Superior temporal gyrus (tissue), 1 donor: ENCODE results near the gene MCCC1.
"Not testable (repeated sequence)": the region's sequence is repeated elsewhere in the genome, so short reads cannot be mapped to it uniquely, and the experiment has no call there.

ENCODE experiments used
- DNase-seq: peaks from one replicate; pipeline ENCODE4 v3.0.0-alpha.2; 2016; ENCODE audit errors: extremely low spot score

The MCCC1 gene

DNA sequence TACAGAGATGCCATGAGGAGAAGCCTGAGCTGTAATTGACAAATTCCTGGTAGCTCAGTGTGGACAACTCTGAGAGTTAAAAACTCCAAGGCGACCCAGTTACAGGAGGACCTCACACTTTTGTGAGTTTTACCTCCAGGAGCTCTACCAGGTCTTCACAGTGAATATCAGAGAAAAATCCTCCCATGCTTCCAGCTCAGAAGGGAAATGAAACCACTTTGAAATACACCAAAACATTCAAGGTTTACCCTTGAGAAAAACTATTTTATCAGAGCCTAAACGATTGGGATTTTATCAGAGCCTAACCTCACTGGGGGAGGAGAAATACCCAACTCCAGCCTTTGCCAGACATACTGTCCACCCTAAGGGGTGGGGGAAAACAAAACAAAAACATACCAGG lies 52.4 kb downstream of the MCCC1 start:
- DNase-seq: no peak

- no peak for DNase-seq
Observed at GRCh38 chr3:183044547-183045229, 54.6 kb downstream of the MCCC1 start.

GRCh38 chr3:183038757-183039156 lies 60.5 kb downstream of the MCCC1 start:
- DNase-seq: no peak

GRCh38 chr3:183038221-183038620 lies 61.1 kb downstream of the MCCC1 start:
- no peak for DNase-seq

DNA sequence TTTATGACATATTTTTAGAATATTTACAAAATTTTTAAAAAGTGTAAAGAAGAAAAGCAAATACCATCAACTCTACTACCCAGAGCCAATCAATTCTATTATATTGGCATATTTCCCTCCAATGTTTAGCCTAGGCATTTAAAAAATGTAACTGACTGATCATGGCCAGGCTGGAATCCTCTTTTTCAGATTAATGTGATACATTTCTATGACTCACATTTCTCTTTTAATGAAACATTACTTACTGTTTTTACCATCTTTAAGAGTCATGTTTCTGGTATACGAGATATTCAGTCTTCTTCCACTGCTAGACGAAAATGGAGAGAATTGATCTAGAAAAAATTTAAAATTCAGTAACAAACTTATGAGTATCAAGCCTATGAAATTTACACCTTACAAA lies 65.5 kb downstream of the MCCC1 start:
- no peak for DNase-seq

GRCh38 chr3:183032880-183033555 lies 66.3 kb downstream of the MCCC1 start:
- no peak for DNase-seq

GRCh38 chr3:183031826-183032225 lies 67.5 kb downstream of the MCCC1 start:
- no peak for DNase-seq

DNA sequence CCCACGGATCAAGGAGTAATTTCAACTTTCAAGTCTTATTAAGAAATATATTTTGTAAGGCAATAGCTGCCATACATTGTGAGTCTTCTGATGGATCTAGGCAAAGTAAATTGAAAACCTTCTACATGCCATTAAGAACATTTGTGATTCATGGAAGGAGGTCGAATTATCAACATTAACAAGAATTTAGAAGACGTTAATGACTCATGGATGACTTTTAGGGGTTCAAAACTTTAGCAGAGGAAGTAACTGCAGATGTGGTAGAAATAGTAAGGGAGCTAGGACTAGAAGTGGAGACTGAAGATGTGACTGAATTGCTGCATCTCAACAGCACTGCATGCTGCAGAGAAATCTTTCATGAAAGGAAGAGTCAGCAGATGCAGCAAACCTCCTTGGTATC lies 70.9 kb downstream of the MCCC1 start:
- no peak for DNase-seq

DNA sequence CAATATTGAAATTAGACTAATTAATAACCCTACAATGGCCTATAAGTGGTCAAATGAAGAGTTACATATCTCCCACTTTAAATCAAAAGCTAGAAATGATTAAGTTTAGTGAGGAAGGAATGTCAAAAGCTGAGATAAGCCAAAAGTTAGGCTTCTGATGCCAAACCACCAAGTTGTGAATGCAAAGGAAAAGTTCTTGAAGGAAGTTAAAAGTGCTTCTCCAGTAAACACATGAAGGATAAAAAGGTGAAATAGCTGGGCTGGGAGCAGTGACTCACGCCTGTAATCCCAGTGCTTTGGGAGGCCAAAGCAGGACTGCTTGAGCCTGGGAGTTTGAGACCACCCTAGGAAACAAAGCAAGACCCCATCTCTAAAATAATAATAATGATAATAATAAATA lies 72.0 kb downstream of the MCCC1 start:
- no peak for DNase-seq

- DNase-seq: no peak
Observed at GRCh38 chr3:183022936-183023516, 76.3 kb downstream of the MCCC1 start.

GRCh38 chr3:183018421-183019192 lies 80.7 kb downstream of the MCCC1 start:
- DNase-seq: no peak

DNA sequence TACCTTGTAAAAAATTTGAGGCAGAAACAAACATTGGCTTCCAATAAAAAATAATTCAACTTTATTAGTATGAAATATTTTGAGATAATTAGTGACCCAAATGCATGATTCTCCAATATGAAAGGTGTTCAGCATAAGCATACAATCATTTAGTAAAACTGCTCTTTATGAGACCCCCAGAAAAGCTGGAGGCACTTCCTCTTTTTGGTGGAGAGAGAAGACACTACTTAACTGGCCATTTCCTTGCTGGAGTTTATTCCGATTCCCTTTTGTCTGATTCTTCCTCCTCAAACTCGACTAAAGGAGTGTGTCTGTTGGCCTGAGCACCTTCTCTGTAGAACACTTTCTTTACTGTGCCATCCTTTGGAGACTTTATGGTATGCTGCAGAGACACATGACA lies 84.1 kb downstream of the MCCC1 start:
- no peak for DNase-seq

DNA sequence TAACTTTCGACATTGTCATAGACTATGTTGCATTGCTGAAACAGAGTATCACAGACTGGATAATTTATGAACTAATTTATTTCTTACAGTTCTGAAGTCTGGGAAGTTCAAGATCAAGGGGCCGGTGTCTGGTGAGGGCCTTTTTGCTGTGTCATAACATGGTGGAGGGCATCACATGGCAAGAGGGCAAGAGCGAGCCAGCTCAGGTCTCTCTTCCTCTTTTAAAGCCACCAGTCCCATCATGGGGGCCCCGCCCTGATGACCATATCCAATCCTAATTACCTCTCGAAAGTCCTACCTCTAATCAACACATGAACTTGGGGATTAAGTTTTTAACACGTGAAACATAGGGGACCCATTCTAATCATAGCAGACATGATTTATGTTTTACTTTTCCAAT lies 85.4 kb downstream of the MCCC1 start:
- DNase-seq: no peak

GRCh38 chr3:183013074-183013473 lies 86.2 kb downstream of the MCCC1 start:
- DNase-seq: no peak

- no peak for DNase-seq
Observed at GRCh38 chr3:183008800-183009199, 90.5 kb downstream of the MCCC1 start.

- DNase-seq: no peak
Observed at GRCh38 chr3:183008303-183008702, 91.0 kb downstream of the MCCC1 start.

GRCh38 chr3:183006396-183007002 lies 92.8 kb downstream of the MCCC1 start:
- no peak for DNase-seq

DNA sequence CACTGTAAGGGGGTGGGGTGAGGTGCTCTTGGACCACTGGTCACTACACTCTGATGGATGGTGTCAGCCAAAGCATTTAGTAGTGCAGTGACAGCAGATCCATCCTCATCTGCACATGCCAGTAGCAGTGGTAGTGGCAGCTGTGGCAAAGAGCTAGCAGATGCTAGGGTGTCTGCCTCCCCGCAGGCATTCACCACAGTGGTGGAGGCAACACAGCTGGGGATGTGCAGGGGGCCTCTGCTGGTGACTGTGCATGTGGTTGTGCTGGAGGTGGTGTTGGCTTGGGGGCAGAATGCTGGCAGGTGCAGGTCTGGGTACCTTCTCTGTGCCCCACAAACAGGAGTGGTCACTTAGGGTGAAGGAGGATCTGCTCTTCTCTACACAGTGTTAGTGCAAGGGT lies 99.5 kb downstream of the MCCC1 start:
- no peak for DNase-seq

GRCh38 chr3:182993486-182994201 lies 105.7 kb downstream of the MCCC1 start:
- not testable (repeated sequence) for DNase-seq

- DNase-seq: no peak
Observed at GRCh38 chr3:182989566-182989965, 109.7 kb downstream of the MCCC1 start.

- DNase-seq: no peak
Observed at GRCh38 chr3:182986021-182986420, 113.3 kb downstream of the MCCC1 start.
